HG03442 (cell line): Measurements from ENCODE around the gene SLC2A10.
"Not testable (repeated sequence)": the region's sequence is repeated elsewhere in the genome, so short reads cannot be mapped to it uniquely, and the experiment has no call there.

ENCODE experiments used
- ATAC-seq: cut with Tn5 transposase; IDR thresholded peaks from one replicate; pipeline ENCODE4 v1.9.1; 2021; ENCODE audit warnings: mild to moderate bottlenecking, moderate library complexity; ENCODE audit not compliant: unreplicated experiment

SLC2A10 gene

DNA sequence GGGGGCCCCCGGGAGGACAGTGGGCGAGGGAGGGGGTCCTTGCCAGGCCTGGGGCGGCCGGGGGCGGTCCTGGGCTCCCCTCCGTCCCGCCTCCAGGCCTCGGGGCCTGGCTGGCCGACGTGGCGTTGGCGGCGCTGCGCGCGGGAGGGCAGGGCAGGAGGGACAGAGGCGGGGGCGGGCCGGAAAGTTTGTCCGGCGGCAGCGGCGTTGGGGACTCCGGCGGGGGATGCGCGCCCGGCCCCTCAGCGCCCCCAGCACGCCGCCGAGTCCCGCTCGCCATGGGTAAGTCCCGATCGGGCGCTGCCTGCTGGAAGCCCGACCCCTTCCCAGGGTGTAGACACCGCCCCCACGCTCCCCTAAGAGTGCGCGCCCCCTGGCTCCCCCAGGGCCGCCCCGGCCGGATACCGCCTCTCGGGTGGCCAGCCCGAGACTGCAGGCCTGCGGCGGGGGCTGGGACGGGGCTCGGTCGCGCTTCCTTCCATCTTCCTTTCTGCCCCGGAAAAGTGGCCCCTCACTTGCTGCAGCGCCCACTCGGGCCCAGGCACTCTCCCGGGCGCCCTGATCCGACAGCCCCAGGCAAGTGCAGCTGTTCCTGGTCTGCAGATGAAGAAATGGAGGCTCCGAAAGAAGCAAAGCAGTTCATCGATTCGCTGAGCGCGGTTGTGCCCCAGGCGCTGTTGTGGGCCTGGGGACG lies at the start of gene SLC2A10:
Gene SLC2A10 (plus strand): TSS at position 191 of the 694 bp plus-strand sequence. CDS start 88 bp downstream, at position 279.
- ATAC-seq: no peak

- no peak for ATAC-seq
Observed at GRCh38 chr20:46660487-46660886, 49.0 kb upstream of the SLC2A10 start.

DNA sequence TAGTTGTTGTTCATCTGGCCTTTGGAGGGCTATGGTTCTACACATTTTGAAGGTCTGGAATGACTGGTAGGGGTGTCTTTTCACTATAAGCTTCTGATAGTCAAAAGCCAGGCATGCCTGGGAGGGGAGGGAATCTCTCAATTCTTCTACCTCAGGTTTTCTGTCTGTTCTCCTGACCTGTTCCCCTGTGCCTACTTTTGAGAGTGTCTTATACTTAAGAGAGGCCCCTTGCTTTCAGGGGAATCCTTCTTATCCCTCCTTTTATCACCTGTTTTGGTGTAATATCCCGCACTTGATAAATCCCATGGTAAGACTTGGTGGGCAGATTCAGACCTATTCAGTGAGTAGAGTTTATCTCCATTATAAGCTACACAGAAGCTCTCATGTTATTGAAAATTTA lies 47.8 kb upstream of the SLC2A10 start:
- ATAC-seq: no peak

DNA sequence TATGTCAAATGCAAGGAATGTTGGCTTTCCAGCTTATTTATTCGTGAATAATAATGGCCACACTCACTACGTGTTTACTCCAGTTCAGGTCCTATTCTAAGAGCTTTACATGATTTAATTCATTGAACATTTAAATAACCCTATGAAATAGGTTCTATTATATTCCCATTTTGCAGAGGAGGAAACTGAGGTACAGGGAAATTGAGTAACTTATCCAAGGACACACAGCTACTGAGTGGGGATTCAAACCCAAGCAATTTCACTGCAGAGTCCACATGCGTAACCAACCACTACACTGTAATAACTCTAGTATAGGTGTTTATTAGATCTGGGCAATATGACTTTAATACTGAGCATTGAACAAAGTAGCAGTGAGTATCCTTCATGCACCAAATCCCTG lies 45.9 kb upstream of the SLC2A10 start:
- ATAC-seq: no peak

DNA sequence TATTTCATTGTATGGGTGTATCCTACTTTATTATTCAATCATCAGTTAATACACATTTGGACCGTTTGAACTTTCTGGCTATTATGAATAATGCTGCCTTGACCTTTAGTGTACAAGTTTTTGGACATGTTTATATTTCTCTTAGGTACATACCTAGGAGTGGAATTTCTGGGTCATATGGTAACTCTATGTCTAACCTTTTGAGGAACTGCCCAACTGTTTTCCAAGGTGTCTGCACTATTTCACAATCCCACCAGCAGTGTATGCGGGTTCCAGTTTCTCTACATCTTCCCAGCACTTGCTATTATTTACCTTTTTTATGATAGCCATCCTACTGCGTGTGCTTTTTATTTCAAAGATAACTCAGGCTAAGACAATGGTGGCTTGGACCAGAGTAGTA lies 43.8 kb upstream of the SLC2A10 start:
- ATAC-seq: no peak

DNA sequence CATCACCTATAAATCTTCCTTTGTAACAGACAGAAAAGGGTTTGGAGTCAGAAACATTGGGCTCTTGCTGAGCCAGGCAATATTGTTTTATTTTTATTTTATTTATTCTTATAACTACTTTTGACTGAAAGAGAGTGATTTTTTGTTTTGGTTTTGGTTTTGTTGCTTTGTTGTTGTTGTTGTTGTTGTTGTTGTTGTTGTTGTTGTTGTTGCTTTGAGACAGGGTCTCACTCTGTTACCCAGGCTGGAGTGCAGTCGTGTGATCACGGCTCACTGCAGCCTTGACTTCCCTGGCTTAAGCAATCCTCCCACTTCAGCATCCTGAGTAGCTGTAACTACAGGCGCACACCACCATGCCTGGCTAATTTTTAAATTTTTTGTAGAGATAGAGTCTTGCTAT lies 43.1 kb upstream of the SLC2A10 start:
- ATAC-seq: no peak

DNA sequence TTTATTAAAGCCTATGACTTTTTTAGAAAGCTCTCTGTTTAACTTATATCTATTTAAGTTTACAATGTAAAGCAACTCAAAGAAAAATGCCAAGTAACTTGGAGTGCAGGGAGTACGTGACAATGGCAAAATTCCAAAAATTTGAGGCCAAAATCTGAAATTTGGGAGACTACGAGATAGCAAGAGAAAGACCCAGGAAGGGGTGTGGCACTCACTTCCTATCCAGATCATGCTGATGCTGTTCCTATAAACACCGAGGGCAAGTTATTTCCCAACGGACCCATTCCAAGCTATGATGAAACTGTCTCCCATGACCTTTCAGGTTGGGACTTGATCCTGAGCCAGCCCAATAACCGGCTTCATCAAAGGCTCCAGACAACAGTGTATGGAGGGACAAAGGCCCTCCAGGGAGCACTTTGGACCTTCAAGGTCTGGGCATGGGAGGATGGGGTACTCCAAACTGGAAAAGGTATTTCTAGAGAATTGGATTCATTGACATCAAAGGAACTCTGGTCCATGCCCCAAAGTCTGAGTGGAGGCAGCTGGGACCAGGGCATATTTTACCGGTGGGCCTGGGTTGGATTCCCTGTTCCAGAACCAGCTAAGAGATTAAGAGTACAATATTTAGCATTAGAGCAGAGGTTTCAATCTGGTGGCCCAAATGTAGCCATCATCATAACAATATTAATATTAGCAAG lies 42.5 kb upstream of the SLC2A10 start:
- ATAC-seq: no peak

GRCh38 chr20:46670228-46670584 lies 39.2 kb upstream of the SLC2A10 start:
- ATAC-seq: no peak

DNA sequence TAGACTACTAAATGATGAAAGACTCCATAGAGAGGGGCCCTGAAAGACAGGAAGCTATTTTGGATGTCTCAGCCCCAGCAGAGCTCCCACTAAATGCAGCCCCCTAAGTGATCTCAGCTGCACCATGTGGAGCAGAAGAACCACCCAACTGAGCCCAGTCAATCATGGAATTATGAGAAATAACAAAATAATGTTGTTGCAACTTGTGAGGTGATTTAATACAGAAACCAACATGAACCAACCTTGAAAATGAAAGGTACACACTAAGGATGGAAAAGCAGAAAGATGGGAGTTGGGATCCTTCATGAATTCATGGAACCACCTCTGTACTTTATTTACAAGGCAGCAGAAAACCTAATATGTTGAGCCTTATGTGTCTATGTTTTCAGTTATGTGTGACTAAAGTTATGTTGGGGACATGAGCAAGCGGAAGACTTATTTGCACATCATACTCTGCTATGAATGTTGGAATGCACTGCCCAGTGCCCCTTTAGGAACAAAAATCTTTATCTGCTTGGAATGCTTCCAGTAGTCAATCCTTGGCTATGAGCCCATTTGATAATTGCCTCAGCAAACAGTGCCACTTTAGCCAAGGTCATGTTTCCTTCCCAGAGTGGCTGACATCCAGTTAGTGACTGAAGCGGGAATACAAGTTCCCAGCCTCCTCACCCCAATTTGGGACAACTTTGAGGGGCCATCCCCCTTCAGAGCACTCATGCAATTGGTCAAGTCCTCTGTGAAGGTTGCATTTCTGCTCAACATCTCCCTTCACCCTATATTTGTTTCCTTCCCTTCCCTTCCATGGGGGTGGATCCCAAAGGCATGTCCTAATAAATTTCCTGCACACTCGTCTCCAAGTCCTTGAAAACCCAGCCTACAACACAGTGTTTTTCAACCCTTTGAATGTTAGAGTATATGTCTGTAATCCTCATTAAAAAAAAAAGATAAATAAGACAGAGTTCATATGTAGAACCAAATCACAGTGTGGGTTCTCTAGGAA lies 38.6 kb upstream of the SLC2A10 start:
- ATAC-seq: no peak

GRCh38 chr20:46671866-46672542 lies 37.4 kb upstream of the SLC2A10 start:
- no peak for ATAC-seq

DNA sequence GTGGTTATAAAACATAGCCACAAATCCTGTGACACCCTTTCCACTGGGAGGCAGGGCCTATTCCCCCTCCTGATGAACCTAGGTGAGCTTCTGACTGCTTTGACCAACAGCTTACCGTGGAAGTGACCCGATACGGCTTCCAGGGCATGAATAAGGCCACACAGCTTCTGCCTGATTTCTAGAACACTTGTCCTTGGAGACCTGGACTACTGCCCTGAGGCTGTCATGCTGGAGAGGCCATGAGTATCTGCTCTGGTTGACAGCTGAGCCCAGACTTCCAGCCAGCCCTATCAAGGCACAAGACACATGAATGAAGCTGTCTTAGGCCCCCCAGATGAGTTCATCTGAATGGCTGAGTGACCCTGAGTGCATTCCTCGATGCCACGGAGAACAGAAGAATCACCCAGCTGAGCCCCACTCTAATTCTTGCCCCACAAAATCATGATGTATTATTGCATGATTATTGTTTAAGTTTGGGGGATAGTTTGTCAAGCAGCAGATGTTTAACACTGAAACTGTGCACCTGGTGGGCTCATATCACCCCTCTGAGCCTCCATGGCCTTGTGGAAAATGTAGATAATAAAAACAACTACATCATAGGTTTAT lies 36.8 kb upstream of the SLC2A10 start:
- no peak for ATAC-seq

- no peak for ATAC-seq
Observed at GRCh38 chr20:46673394-46674252, 35.8 kb upstream of the SLC2A10 start.

DNA sequence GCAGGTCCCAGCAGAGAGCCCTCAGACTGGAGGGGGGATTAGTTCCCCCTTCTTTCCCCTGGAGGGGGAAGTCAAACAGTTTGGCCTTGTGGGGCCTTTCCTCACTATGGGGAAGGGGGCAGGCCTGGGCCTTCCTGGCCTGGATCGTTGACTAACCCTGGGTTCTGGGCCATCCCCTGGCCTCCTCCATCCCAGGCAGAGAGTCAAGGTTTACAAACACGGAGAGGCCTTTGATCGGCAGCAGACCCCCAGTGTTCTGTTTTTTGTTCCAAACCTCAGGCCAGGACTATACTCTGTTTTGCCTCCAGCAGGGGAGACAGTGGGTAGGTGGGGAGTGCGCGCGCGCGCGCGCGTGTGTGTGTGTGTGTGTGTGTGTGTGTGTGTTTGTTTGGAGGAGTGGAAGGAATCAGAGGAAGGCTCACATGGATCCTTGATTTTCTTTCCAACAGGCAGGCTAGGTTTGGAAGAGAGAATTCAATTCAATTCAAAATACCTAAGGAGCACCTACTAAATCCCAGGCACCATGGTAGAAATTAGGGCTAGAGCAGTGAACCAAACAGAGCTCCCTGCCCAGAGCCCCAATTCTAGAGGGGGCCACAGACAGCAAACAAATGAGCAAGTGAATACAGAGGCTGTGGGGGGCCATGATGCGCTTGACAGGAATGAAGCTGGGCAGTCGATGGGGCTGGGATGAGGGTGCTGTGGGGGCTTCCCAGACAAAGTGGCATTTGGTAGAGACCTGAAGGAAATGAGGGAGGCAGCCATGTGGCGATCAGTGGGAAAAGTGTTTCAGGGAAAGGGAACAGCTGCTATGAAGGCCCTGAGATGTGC lies 35.0 kb upstream of the SLC2A10 start:
- ATAC-seq: no peak

DNA sequence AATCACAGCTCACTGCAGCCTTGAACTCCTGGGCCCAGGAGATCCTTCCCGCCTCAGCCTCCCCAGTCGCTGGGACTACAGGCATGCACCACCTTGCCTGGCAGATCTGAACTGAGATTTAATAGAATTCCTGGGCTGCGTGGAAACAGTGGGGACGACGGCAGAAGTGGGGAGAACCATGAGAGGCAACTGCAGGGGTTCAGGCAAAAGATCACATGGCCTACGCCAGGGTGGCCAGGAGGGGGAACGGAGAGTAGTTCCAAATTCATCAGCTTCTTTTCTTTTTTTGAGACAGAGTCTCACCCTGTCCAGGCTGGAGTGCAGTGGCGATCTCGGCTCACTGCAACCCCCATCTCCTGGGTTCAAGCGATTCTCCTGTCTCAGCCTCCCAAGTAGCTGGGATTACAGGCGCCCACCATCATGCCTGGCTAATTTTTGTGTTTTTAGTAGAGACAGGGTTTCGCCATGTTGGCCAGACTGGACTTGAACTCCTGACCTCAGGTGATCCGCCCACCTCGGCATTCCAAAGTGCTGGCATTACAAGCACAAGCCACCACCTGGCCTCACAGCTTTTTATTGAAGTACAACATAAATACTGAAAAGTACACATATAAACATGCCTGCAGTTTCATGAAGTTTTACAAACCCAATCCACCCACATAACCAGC lies 32.7 kb upstream of the SLC2A10 start:
- not testable (repeated sequence) for ATAC-seq

DNA sequence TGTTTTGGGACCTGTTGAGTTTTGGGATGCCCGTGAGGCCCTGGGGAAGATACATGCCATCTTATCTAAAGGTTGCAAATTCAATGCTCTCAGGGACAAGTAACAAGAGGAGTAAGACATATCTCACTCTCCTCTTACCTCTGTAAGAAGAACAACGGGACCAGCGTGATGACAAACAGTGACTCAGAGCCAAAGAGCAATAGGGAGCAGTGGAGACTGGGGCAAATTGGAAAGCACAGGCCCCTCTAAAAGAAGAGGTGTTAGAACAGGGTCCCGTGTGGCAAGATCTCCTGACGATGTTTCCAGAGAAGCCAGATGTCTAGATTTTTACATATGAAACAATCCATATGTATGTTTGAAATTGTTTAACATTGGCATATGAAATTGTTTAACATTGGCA lies 31.8 kb upstream of the SLC2A10 start:
- ATAC-seq: no peak

DNA sequence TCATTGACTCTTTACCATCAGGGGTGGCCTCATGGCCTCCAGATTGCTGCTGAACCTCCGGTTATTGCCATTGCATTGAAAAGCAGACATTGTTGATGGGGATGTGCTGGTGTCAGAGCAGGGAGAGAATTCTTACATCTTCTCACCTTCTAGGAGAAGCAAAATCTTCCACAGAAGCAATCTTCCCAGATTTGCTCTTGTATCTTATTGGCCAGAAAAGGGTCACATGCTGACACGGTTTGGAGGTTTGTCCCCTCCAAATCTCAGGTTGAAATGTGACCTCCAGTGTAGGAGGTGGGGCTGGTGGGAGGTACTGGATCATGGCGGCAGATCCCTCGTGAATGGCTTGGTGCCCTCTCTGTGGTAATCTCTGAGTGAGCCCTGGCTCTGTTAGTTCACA lies 30.9 kb upstream of the SLC2A10 start:
- no peak for ATAC-seq

GRCh38 chr20:46680684-46681031 lies 28.8 kb upstream of the SLC2A10 start:
- ATAC-seq: no peak
